GM21737 (cell line): ENCODE results near the gene BDH1.

Source experiments
- ATAC-seq: cut with Tn5 transposase; IDR thresholded peaks from one replicate; pipeline ENCODE4 v1.9.1; 2021; ENCODE audit warnings: mild to moderate bottlenecking, moderate library complexity; ENCODE audit not compliant: unreplicated experiment

The BDH1 gene

GRCh38 chr3:197507541-197507940 is 48.2 kb downstream of the BDH1 start:
- no peak for ATAC-seq

- no peak for ATAC-seq
Measured at GRCh38 chr3:197507081-197507480, 48.7 kb downstream of the BDH1 start.

- no peak for ATAC-seq
Measured at GRCh38 chr3:197505796-197506548, 49.8 kb downstream of the BDH1 start.

GRCh38 chr3:197504641-197505121 is 51.1 kb downstream of the BDH1 start:
- ATAC-seq: no peak

GRCh38 chr3:197504229-197504628 is 51.5 kb downstream of the BDH1 start:
- ATAC-seq: no peak

GRCh38 chr3:197503652-197504051 is 52.1 kb downstream of the BDH1 start:
- ATAC-seq: no peak

- ATAC-seq: no peak
Measured at GRCh38 chr3:197501879-197502620, 53.7 kb downstream of the BDH1 start.

- ATAC-seq: no peak
Measured at GRCh38 chr3:197501496-197501878, 54.3 kb downstream of the BDH1 start.

- no peak for ATAC-seq
Measured at GRCh38 chr3:197500812-197501211, 55.0 kb downstream of the BDH1 start.

GRCh38 chr3:197499427-197499826 is 56.3 kb downstream of the BDH1 start:
- no peak for ATAC-seq

- no peak for ATAC-seq
Measured at GRCh38 chr3:197498499-197499241, 57.1 kb downstream of the BDH1 start.

- no peak for ATAC-seq
Measured at GRCh38 chr3:197496746-197497125, 59.0 kb downstream of the BDH1 start.

- ATAC-seq: no peak
Measured at GRCh38 chr3:197495999-197496745, 59.6 kb downstream of the BDH1 start.

- ATAC-seq: no peak
Measured at GRCh38 chr3:197495499-197495898, 60.3 kb downstream of the BDH1 start.

- no peak for ATAC-seq
Measured at GRCh38 chr3:197495059-197495455, 60.7 kb downstream of the BDH1 start.

GRCh38 chr3:197494366-197495058 is 61.3 kb downstream of the BDH1 start:
- ATAC-seq: no peak

GRCh38 chr3:197493049-197493448 is 62.7 kb downstream of the BDH1 start:
- ATAC-seq: no peak

- ATAC-seq: no peak
Measured at GRCh38 chr3:197491923-197492664, 63.7 kb downstream of the BDH1 start.

GRCh38 chr3:197491478-197491877 is 64.3 kb downstream of the BDH1 start:
- ATAC-seq: no peak
